Skeletal muscle satellite cell (primary cell): ENCODE measurements around the gene TTC28.
"Not testable (repeated sequence)": the region's sequence is repeated elsewhere in the genome, so short reads cannot be mapped to it uniquely, and the experiment has no call there.

Source experiments
- H3K27me3 ChIP-seq: 2 replicates; pipeline ENCODE4 v1.7.0; 2013; ENCODE audit warnings: low read length; ENCODE audit not compliant: control insufficient read depth, insufficient read depth
- H3K36me3 ChIP-seq: 2 replicates; pipeline ENCODE4 v1.7.0; 2013; ENCODE audit warnings: mild to moderate bottlenecking, control low read depth, low read length; ENCODE audit not compliant: insufficient read depth
- H3K4me1 ChIP-seq: 2 replicates; pipeline ENCODE4 v1.7.0; 2013; ENCODE audit warnings: low read length; ENCODE audit not compliant: control insufficient read depth, insufficient read depth
- H3K4me2 ChIP-seq: 2 replicates; pipeline ENCODE4 v1.7.0; 2013; ENCODE audit warnings: mild to moderate bottlenecking, low read length
- H3K4me3 ChIP-seq: 2 replicates; pipeline ENCODE4 v1.7.0; 2013; ENCODE audit warnings: low read length
- H3K9ac ChIP-seq: 2 replicates; pipeline ENCODE4 v1.7.0; 2013; ENCODE audit warnings: mild to moderate bottlenecking, low read depth, low read length, moderate library complexity
- H3K9me3 ChIP-seq: replicated peaks from 2 replicates; pipeline ENCODE4 v1.7.0; 2013; ENCODE audit warnings: mild to moderate bottlenecking, control low read depth, low read length

The TTC28 gene

GRCh38 chr22:28223826-28224225, 455.8 kb downstream of the TTC28 start:
- Histone ChIP-seq H3K27me3 (no peaks in the 10 kb centered on the region), H3K9ac (no peak overlapping the region), H3K4me1 (no peaks in the 10 kb centered on the region), H3K4me2 (no peak overlapping the region), H3K9me3 (no peaks in the 10 kb centered on the region), H3K4me3 (no peak overlapping the region), H3K36me3 (no peaks in the 10 kb centered on the region)

- H3K4me3 ChIP-seq: no peak overlapping the region
- no peak overlapping the region for H3K4me2 ChIP-seq
- no peak overlapping the region for H3K9ac ChIP-seq
- no peaks in the 10 kb centered on the region for H3K27me3 ChIP-seq
- H3K9me3 ChIP-seq: no peaks in the 10 kb centered on the region
- no peaks in the 10 kb centered on the region for H3K4me1 ChIP-seq
- H3K36me3 ChIP-seq: no peaks in the 10 kb centered on the region
These were observed 456.5 kb downstream of the TTC28 start for GRCh38 chr22:28222976-28223745.

GRCh38 chr22:28222571-28222970, 457.1 kb downstream of the TTC28 start:
- Histone ChIP-seq H3K36me3 (no peaks in the 10 kb centered on the region), H3K9ac (no peak overlapping the region), H3K9me3 (no peaks in the 10 kb centered on the region), H3K27me3 (no peaks in the 10 kb centered on the region), H3K4me2 (no peak overlapping the region), H3K4me3 (no peak overlapping the region), H3K4me1 (no peaks in the 10 kb centered on the region)

- Histone ChIP-seq H3K9me3 (no peaks in the 10 kb centered on the region), H3K4me3 (no peak overlapping the region), H3K27me3 (no peaks in the 10 kb centered on the region), H3K4me1 (no peaks in the 10 kb centered on the region), H3K4me2 (no peak overlapping the region), H3K9ac (no peak overlapping the region), H3K36me3 (no peaks in the 10 kb centered on the region)
These were observed 457.6 kb downstream of the TTC28 start for GRCh38 chr22:28222052-28222451.

GRCh38 chr22:28220626-28221363, 458.8 kb downstream of the TTC28 start:
- H3K4me2 ChIP-seq: no peak overlapping the region
- H3K36me3 ChIP-seq: no peaks in the 10 kb centered on the region
- H3K4me3 ChIP-seq: no peak overlapping the region
- no peaks in the 10 kb centered on the region for H3K27me3 ChIP-seq
- no peak overlapping the region for H3K9ac ChIP-seq
- no peaks in the 10 kb centered on the region for H3K4me1 ChIP-seq
- H3K9me3 ChIP-seq: no peaks in the 10 kb centered on the region

- H3K4me1 ChIP-seq: no peaks in the 10 kb centered on the region
- H3K27me3 ChIP-seq: no peaks in the 10 kb centered on the region
- H3K9ac ChIP-seq: no peak overlapping the region
- no peak overlapping the region for H3K4me3 ChIP-seq
- H3K36me3 ChIP-seq: no peaks in the 10 kb centered on the region
- H3K9me3 ChIP-seq: no peaks in the 10 kb centered on the region
- H3K4me2 ChIP-seq: no peak overlapping the region
These were observed 462.4 kb downstream of the TTC28 start for GRCh38 chr22:28217277-28217676.

GRCh38 chr22:28214750-28215149, 464.9 kb downstream of the TTC28 start:
- H3K9me3 ChIP-seq, H3K9ac ChIP-seq, H3K27me3 ChIP-seq, H3K4me3 ChIP-seq, H3K4me2 ChIP-seq, H3K4me1 ChIP-seq, H3K36me3 ChIP-seq: not testable (repeated sequence)

GRCh38 chr22:28209457-28209856, 470.2 kb downstream of the TTC28 start:
- not testable (repeated sequence) for H3K27me3 ChIP-seq, H3K4me2 ChIP-seq, H3K4me3 ChIP-seq, H3K9me3 ChIP-seq, H3K9ac ChIP-seq, H3K36me3 ChIP-seq
- H3K4me1 ChIP-seq: peaks cover 20% of the 10 kb centered on the region

GRCh38 chr22:28208787-28209186, 470.9 kb downstream of the TTC28 start:
- H3K36me3 ChIP-seq: no peaks in the 10 kb centered on the region
- no peak overlapping the region for H3K4me3 ChIP-seq
- H3K9ac ChIP-seq: no peak overlapping the region
- H3K9me3 ChIP-seq: no peaks in the 10 kb centered on the region
- no peak overlapping the region for H3K4me2 ChIP-seq
- no peaks in the 10 kb centered on the region for H3K27me3 ChIP-seq
- H3K4me1 ChIP-seq: peaks cover 20% of the 10 kb centered on the region

- no peak overlapping the region for H3K9ac ChIP-seq
- H3K9me3 ChIP-seq: no peaks in the 10 kb centered on the region
- H3K4me3 ChIP-seq: no peak overlapping the region
- H3K4me2 ChIP-seq: no peak overlapping the region
- H3K36me3 ChIP-seq: no peaks in the 10 kb centered on the region
- H3K4me1 ChIP-seq: peaks cover 20% of the 10 kb centered on the region
- H3K27me3 ChIP-seq: no peaks in the 10 kb centered on the region
These were observed 471.6 kb downstream of the TTC28 start for GRCh38 chr22:28208036-28208435.

GRCh38 chr22:28207281-28208030, 472.2 kb downstream of the TTC28 start:
- Histone ChIP-seq H3K4me1 (peaks cover 20% of the 10 kb centered on the region), H3K27me3 (no peaks in the 10 kb centered on the region), H3K9ac (no peak overlapping the region), H3K4me3 (no peak overlapping the region), H3K4me2 (no peak overlapping the region), H3K9me3 (no peaks in the 10 kb centered on the region), H3K36me3 (no peaks in the 10 kb centered on the region)
